Neural crest cell (in vitro differentiated cells): Measurements from ENCODE around the gene ARHGAP4. TPM values are rescaled to one million over a fixed set of nuclear protein-coding genes. Genes with fewer than 3 reads are reported as not detected.

ENCODE experiments used
- DNase-seq: peaks from one replicate; pipeline ENCODE4 v3.0.0; 2021; ENCODE audit warnings: low read depth, mixed read lengths, low spot score
- H3K27ac Mint-ChIP-seq: one replicate; pipeline ENCODE4 v1.8.0; 2021; ENCODE audit warnings: mild to moderate bottlenecking, mixed read lengths; ENCODE audit not compliant: unreplicated experiment
- H3K27me3 Mint-ChIP-seq: 2 replicates; pipeline ENCODE4 v1.8.0; 2021; ENCODE audit warnings: low read depth, mild to moderate bottlenecking, mixed read lengths
- H3K36me3 Mint-ChIP-seq: 2 replicates; pipeline ENCODE4 v1.8.0; 2021; ENCODE audit warnings: low read depth, mild to moderate bottlenecking, mixed read lengths
- H3K4me1 Mint-ChIP-seq: 2 replicates; pipeline ENCODE4 v1.8.0; 2021; ENCODE audit warnings: mixed read lengths
- H3K4me3 Mint-ChIP-seq: one replicate; pipeline ENCODE4 v1.8.0; 2021; ENCODE audit warnings: mild to moderate bottlenecking, mixed read lengths
- H3K9me3 Mint-ChIP-seq: 2 replicates; pipeline ENCODE4 v1.8.0; 2021; ENCODE audit warnings: mixed read lengths
- total RNA-seq: library from RNA; stranded (reverse); gene quantifications from 2 replicates; pipeline ENCODE4 v1.2.1, GENCODE V29; 2021
- TF ChIP-seq, protein P1 (sequence below): fragments of 200-600 bp; sonication (generic); conservative IDR thresholded peaks from 2 replicates; pipeline ENCODE4 v1.5.0; 2021; ENCODE audit warnings: antibody characterized with exemption, mild to moderate bottlenecking

ARHGAP4 gene
- total RNA-seq, 1 donor from 2014 or later = 10.7 TPM

DNA sequence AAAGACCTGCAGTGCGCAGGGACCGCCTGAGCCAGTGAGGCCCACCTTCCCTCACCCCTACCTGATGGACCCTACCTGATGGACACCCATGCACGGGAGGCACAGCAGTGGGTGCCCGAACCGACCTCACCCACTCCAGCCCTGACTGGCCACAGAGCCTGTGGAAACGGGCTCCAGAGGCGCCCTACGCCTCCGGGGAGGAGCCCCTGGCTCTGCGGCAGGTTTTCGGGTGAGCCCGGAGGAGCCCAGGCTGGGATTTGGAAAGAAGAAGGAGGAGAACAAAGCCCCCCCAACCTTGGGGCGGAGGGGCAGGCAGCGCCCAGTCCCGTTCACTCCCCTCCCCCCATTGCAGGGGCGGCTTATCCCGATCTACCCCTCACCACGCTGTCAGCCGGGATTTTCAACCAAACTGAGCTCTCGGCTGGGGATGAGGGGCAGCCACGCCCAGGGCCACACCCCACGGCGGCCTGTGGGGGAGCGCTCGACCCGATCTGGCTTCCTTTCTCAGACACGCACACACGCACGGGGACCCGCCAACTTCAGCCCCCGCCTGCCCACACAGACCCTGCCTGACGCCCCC lies 40.8 kb downstream of the ARHGAP4 start:
- Mint-ChIP-seq H3K27ac (no peak overlapping the region), H3K36me3 (peaks cover 11% of the 10 kb centered on the region), H3K27me3 (peaks cover 30% of the 10 kb centered on the region), H3K9me3 (peaks cover 3% of the 10 kb centered on the region), H3K4me3 (peak overlapping the region; percentile 78), H3K4me1 (peaks cover 25% of the 10 kb centered on the region)
- no peak for DNase-seq
- TF ChIP-seq, protein P1, sequence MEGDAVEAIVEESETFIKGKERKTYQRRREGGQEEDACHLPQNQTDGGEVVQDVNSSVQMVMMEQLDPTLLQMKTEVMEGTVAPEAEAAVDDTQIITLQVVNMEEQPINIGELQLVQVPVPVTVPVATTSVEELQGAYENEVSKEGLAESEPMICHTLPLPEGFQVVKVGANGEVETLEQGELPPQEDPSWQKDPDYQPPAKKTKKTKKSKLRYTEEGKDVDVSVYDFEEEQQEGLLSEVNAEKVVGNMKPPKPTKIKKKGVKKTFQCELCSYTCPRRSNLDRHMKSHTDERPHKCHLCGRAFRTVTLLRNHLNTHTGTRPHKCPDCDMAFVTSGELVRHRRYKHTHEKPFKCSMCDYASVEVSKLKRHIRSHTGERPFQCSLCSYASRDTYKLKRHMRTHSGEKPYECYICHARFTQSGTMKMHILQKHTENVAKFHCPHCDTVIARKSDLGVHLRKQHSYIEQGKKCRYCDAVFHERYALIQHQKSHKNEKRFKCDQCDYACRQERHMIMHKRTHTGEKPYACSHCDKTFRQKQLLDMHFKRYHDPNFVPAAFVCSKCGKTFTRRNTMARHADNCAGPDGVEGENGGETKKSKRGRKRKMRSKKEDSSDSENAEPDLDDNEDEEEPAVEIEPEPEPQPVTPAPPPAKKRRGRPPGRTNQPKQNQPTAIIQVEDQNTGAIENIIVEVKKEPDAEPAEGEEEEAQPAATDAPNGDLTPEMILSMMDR = no peak

DNA sequence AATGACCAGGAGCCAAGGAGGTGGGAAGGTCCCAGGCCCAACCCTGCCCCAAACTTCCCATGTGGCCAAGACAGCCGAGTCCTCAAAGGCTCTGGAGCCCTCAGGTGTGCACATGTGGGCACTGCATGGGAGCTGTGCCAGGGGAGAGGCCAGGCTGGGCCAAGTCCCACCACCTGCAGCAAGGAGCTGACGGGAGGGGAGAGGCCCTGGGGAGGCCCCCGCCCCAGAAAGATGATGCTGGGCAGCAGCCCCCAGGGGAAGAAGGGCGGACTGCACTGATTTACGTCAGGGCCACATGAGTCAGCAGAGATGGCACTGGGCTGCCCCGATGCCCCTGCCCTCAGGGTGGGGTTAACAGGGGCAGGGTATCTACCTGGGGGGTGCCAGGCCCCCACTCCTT lies 41.5 kb downstream of the ARHGAP4 start:
- Mint-ChIP-seq H3K9me3 (peaks cover 3% of the 10 kb centered on the region), H3K27me3 (peaks cover 30% of the 10 kb centered on the region), H3K4me1 (peaks cover 32% of the 10 kb centered on the region), H3K4me3 (peak overlapping the region; percentile 79), H3K27ac (no peak overlapping the region), H3K36me3 (peaks cover 11% of the 10 kb centered on the region)
- no peak for DNase-seq
- TF ChIP-seq, protein P1 = no peak

DNA sequence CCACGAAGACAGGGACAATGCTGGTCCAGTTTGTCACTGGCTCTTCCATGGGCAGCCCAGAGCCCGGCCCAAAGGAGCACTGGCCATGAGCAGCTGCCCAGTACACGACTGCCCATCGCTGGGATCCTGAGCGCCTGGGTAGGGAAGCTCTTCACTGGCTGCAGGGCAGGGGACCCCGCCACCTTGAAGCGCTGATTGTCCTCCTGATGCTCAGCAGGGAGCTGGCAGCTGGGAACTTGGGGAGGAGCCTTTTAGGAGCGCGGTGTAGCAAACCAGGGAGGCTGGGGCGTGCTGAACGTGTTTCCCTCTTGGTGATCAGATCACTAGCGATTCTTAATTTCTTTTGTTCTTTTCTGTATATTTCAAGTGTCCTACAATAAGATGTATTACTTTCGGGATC lies 41.9 kb downstream of the ARHGAP4 start:
- H3K4me3 Mint-ChIP-seq = peak overlapping the region; percentile 79
- no peak overlapping the region for H3K27ac Mint-ChIP-seq
- TF ChIP-seq, protein P1 = no peak
- H3K4me1 Mint-ChIP-seq = peaks cover 37% of the 10 kb centered on the region
- peaks cover 29% of the 10 kb centered on the region for H3K27me3 Mint-ChIP-seq
- H3K9me3 Mint-ChIP-seq = peaks cover 2% of the 10 kb centered on the region
- peaks cover 9% of the 10 kb centered on the region for H3K36me3 Mint-ChIP-seq
- DNase-seq = no peak

DNA sequence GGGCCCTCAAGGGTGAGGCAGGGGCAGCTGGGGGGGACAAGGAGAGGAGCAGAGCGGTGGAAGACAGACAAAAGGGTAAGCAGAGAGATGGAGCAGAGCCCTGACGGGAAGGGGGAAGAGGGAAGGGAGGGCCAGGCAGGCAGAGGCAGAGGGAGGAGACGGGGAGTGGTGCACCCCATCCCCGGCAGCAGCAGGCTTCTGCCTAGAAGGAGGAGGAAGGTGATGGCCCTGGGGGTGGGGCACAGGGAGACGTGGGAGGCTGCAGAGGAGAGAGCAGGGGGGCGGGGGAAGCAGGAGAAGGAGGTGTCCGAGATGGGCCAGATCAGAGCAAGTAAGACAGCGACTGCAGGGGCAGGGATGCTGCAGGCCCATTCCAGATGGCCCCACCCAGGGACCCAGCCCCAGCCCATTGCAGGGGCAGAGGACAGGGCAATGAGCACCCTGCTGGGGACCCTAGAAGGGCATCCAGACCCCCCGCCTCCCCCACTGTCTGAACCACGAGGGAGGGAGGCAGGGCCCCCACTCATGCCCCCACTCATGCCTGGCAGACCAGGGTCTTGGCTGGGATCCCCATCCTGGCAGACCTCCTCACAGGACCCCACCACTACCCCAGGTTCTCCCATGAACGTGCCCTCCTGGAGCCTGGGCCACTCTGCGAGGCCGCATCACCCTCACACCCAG lies 42.8 kb downstream of the ARHGAP4 start:
- H3K27me3 Mint-ChIP-seq = peaks cover 27% of the 10 kb centered on the region
- no peak overlapping the region for H3K27ac Mint-ChIP-seq
- TF ChIP-seq, protein P1 = no peak
- DNase-seq = no peak
- H3K4me3 Mint-ChIP-seq = peak overlapping the region; percentile 85
- H3K9me3 Mint-ChIP-seq = no peaks in the 10 kb centered on the region
- H3K4me1 Mint-ChIP-seq = peaks cover 45% of the 10 kb centered on the region
- H3K36me3 Mint-ChIP-seq = peaks cover 7% of the 10 kb centered on the region

DNA sequence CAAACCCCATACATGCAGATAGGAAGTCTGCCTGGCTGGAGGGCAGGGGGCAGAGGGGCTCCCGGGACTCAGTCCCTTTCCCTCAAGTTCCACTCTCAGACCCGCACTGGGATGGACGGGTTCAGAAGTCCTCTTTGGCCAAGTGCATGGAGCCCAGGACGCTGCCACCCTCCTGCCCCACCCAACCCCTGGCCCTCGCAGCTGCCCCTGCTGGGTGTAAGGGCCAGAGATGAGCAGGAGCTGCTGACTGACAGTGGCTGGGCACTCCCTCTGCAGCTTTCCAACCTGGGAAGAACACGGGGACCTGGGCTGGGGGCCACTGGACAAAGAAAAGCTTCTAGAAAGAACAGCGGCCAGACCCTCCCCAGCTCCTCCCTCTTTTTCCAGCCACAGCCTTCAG lies 43.5 kb downstream of the ARHGAP4 start:
- Mint-ChIP-seq H3K27ac (peak overlapping the region; percentile 88), H3K27me3 (peaks cover 22% of the 10 kb centered on the region), H3K9me3 (no peaks in the 10 kb centered on the region), H3K4me1 (peaks cover 49% of the 10 kb centered on the region), H3K4me3 (peak overlapping the region; percentile 85), H3K36me3 (peaks cover 3% of the 10 kb centered on the region)
- no peak for DNase-seq
- TF ChIP-seq, protein P1 = no peak
